G401.6 (cell line): ENCODE results near the gene HSH2D.
"Not testable (repeated sequence)": the region's sequence is repeated elsewhere in the genome, so short reads cannot be mapped to it uniquely, and the experiment has no call there.

Experiments used
- FAIRE-seq: peaks from 2 replicates; lab custom pipeline; 2012; peaks lifted over from hg19 to GRCh38; lab: Jason Lieb, UNC

HSH2D gene

GRCh38 chr19:16155128-16155527, 11.6 kb downstream of the HSH2D start:
- FAIRE-seq = no peak

GRCh38 chr19:16156904-16157303, 13.4 kb downstream of the HSH2D start:
- no peak for FAIRE-seq

- FAIRE-seq = no peak
Observed at GRCh38 chr19:16157601-16158000, 14.1 kb downstream of the HSH2D start.

- no peak for FAIRE-seq
Observed at GRCh38 chr19:16159655-16160054, 16.2 kb downstream of the HSH2D start.

- FAIRE-seq = no peak
Observed at GRCh38 chr19:16160445-16160942, 17.0 kb downstream of the HSH2D start.

GRCh38 chr19:16160943-16161560, 17.6 kb downstream of the HSH2D start:
- FAIRE-seq = no peak

- no peak for FAIRE-seq
Observed at GRCh38 chr19:16161840-16162239, 18.4 kb downstream of the HSH2D start.

- no peak for FAIRE-seq
Observed at GRCh38 chr19:16164222-16164890, 20.9 kb downstream of the HSH2D start.

- no peak for FAIRE-seq
Observed at GRCh38 chr19:16166417-16166816, 22.9 kb downstream of the HSH2D start.

GRCh38 chr19:16167055-16167454, 23.6 kb downstream of the HSH2D start:
- no peak for FAIRE-seq

GRCh38 chr19:16168465-16169081, 25.1 kb downstream of the HSH2D start:
- no peak for FAIRE-seq

GRCh38 chr19:16170134-16170533, 26.6 kb downstream of the HSH2D start:
- no peak for FAIRE-seq

- no peak for FAIRE-seq
Observed at GRCh38 chr19:16175954-16176353, 32.5 kb downstream of the HSH2D start.

- not testable (repeated sequence) for FAIRE-seq
Observed at GRCh38 chr19:16178866-16179265, 35.4 kb downstream of the HSH2D start.

- peak; percentile 79 for FAIRE-seq
Observed at GRCh38 chr19:16180611-16181010, 37.1 kb downstream of the HSH2D start.

- FAIRE-seq = no peak
Observed at GRCh38 chr19:16184665-16185122, 41.2 kb downstream of the HSH2D start.

GRCh38 chr19:16185123-16185767, 41.8 kb downstream of the HSH2D start, which contains the start of gene FAM32A:
TSS of gene FAM32A (plus strand) at chr19:16185410. CDS start at chr19:16185443, 33 bp downstream.
- FAIRE-seq = peak; percentile 98

GRCh38 chr19:16185768-16186123, 42.3 kb downstream of the HSH2D start:
- FAIRE-seq = no peak

- FAIRE-seq = no peak
Observed at GRCh38 chr19:16188521-16188920, 45.0 kb downstream of the HSH2D start.

- FAIRE-seq = no peak
Observed at GRCh38 chr19:16190198-16190597, 46.7 kb downstream of the HSH2D start.

- no peak for FAIRE-seq
Observed at GRCh38 chr19:16190736-16191135, 47.3 kb downstream of the HSH2D start.

- no peak for FAIRE-seq
Observed at GRCh38 chr19:16191216-16191908, 47.9 kb downstream of the HSH2D start.
